ENCODE data around the gene C12orf57. TPM values are rescaled to one million over a fixed set of nuclear protein-coding genes. Genes with fewer than 3 reads are reported as not detected.
A peak's percentile ranks its signal among the peaks of the same experiment; 100 is the strongest.

C12orf57 gene
- total and polyA plus RNA-seq, 9 of the 15 experiments (the other 6 are each of a cell fraction or from before 2014, with no cell fraction given): 26.7 to 191 (median 107) TPM

- TF ChIP-seq, protein P1, sequence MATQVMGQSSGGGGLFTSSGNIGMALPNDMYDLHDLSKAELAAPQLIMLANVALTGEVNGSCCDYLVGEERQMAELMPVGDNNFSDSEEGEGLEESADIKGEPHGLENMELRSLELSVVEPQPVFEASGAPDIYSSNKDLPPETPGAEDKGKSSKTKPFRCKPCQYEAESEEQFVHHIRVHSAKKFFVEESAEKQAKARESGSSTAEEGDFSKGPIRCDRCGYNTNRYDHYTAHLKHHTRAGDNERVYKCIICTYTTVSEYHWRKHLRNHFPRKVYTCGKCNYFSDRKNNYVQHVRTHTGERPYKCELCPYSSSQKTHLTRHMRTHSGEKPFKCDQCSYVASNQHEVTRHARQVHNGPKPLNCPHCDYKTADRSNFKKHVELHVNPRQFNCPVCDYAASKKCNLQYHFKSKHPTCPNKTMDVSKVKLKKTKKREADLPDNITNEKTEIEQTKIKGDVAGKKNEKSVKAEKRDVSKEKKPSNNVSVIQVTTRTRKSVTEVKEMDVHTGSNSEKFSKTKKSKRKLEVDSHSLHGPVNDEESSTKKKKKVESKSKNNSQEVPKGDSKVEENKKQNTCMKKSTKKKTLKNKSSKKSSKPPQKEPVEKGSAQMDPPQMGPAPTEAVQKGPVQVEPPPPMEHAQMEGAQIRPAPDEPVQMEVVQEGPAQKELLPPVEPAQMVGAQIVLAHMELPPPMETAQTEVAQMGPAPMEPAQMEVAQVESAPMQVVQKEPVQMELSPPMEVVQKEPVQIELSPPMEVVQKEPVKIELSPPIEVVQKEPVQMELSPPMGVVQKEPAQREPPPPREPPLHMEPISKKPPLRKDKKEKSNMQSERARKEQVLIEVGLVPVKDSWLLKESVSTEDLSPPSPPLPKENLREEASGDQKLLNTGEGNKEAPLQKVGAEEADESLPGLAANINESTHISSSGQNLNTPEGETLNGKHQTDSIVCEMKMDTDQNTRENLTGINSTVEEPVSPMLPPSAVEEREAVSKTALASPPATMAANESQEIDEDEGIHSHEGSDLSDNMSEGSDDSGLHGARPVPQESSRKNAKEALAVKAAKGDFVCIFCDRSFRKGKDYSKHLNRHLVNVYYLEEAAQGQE (IDR thresholded peaks at IDR 0.05; ENCODE audit: borderline replicate concordance): peak; percentile 62; the same call in 1 of the 2 replicates
- TF ChIP-seq, protein P1 (CRISPR knock-in tag; IDR thresholded peaks at IDR 0.05; ENCODE audit: low read depth): no peak
- TF ChIP-seq, protein P2, sequence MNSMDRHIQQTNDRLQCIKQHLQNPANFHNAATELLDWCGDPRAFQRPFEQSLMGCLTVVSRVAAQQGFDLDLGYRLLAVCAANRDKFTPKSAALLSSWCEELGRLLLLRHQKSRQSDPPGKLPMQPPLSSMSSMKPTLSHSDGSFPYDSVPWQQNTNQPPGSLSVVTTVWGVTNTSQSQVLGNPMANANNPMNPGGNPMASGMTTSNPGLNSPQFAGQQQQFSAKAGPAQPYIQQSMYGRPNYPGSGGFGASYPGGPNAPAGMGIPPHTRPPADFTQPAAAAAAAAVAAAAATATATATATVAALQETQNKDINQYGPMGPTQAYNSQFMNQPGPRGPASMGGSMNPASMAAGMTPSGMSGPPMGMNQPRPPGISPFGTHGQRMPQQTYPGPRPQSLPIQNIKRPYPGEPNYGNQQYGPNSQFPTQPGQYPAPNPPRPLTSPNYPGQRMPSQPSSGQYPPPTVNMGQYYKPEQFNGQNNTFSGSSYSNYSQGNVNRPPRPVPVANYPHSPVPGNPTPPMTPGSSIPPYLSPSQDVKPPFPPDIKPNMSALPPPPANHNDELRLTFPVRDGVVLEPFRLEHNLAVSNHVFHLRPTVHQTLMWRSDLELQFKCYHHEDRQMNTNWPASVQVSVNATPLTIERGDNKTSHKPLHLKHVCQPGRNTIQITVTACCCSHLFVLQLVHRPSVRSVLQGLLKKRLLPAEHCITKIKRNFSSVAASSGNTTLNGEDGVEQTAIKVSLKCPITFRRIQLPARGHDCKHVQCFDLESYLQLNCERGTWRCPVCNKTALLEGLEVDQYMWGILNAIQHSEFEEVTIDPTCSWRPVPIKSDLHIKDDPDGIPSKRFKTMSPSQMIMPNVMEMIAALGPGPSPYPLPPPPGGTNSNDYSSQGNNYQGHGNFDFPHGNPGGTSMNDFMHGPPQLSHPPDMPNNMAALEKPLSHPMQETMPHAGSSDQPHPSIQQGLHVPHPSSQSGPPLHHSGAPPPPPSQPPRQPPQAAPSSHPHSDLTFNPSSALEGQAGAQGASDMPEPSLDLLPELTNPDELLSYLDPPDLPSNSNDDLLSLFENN (IDR thresholded peaks at IDR 0.05; ENCODE audit: low read depth in 2 of 2, low read length in 2 of 2): no peak
- no peak for TF ChIP-seq POLR2AphosphoS2 (IDR thresholded peaks at IDR 0.05; ENCODE audit: low read length)
- no peak for TF ChIP-seq NCOA1 (IDR thresholded peaks at IDR 0.05; ENCODE audit: low read depth)
- 0 out of 4 replicates have a peak, but pooled peaks of 1 of the 2 experiments have one; percentile 43 for TF ChIP-seq UBTF (IDR thresholded peaks at IDR 0.05; ENCODE audit: borderline replicate concordance in 1 of 2, low read depth in 2 of 2, low read length in 2 of 2)
- 0 out of 4 replicates have a peak, but pooled peaks of 1 of the 2 experiments have one; percentile 20 for TF ChIP-seq SIN3A (IDR thresholded peaks at IDR 0.05; ENCODE audit: borderline replicate concordance in 2 of 2, control insufficient read depth in 1 of 2, low read depth in 2 of 2, low read length in 2 of 2)
- TF ChIP-seq ZNF354B (CRISPR knock-in tag; IDR thresholded peaks at IDR 0.05): no peak
- TF ChIP-seq, protein P3, sequence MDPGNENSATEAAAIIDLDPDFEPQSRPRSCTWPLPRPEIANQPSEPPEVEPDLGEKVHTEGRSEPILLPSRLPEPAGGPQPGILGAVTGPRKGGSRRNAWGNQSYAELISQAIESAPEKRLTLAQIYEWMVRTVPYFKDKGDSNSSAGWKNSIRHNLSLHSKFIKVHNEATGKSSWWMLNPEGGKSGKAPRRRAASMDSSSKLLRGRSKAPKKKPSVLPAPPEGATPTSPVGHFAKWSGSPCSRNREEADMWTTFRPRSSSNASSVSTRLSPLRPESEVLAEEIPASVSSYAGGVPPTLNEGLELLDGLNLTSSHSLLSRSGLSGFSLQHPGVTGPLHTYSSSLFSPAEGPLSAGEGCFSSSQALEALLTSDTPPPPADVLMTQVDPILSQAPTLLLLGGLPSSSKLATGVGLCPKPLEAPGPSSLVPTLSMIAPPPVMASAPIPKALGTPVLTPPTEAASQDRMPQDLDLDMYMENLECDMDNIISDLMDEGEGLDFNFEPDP (CRISPR knock-in tag; IDR thresholded peaks at IDR 0.05): no peak
- TF ChIP-seq ZKSCAN8 (CRISPR knock-in tag; IDR thresholded peaks at IDR 0.05): no peak; the same call in 1 of the 2 replicates
- TF ChIP-seq FOXA1 (IDR thresholded peaks at IDR 0.05; ENCODE audit: borderline replicate concordance): no peak
These were observed 21.3 kb downstream of the C12orf57 start (continued) for GRCh38 chr12:6965026-6965661.
